Erythroblast (primary cell): ENCODE results near the gene CYP11A1.

Experiments
- DNase-seq, 2 experiments: peaks; one replicate each; lab custom pipeline; 2025; lab: John Stamatoyannopoulos, UW
- GATA1 ChIP-seq: IDR thresholded peaks from 2 replicates; pipeline ENCODE4 v1.6.1; 2011; ENCODE audit warnings: low read depth, mild to moderate bottlenecking, control low read depth, low read length, moderate library complexity
- POLR2A ChIP-seq: IDR thresholded peaks from 2 replicates; pipeline ENCODE4 v1.6.1; 2011; ENCODE audit warnings: mild to moderate bottlenecking, low read length

The CYP11A1 gene

DNA sequence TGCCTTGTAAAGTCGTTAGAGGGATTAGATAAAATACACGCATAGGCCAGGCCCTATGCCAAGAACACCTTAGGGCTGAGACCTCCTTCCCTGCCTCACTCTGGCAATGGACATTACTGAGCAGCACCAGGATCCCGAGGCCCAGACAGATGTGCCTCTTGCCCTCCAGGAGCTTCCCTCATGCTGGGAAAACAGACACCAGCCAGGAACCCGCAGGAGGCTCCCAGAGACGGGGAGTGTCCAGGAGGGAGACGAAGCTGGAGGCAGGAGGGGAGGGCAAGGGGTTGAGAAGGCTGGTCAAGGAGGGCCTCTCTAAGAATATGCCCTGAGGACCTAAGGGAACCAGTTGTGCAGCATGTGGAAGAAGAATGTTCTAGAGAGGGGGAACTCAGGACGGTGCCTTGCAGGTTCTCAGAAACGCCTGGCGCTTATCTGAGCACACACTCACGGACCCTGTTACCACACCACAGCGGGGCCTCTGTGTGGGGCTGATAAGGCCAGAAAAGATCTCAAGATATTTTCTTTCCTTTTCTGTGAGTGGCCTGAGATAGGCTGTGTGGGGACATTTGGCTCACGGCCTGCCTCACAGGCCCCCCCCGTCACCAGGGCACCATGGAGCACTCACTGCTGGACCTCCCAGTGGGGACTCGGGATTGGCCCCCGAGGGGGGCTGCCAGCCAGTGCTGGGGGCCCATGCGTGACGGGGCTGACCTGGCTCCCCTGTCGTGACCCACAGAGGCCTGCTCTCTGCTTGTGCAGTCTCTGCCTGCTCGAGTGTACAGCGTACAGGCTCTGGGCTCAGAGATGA lies 22.0 kb upstream of the CYP11A1 start:
- DNase-seq: peak; percentile 96 to 99
- TF ChIP-seq GATA1: peak; percentile 99
- TF ChIP-seq POLR2A: peak; percentile 72

DNA sequence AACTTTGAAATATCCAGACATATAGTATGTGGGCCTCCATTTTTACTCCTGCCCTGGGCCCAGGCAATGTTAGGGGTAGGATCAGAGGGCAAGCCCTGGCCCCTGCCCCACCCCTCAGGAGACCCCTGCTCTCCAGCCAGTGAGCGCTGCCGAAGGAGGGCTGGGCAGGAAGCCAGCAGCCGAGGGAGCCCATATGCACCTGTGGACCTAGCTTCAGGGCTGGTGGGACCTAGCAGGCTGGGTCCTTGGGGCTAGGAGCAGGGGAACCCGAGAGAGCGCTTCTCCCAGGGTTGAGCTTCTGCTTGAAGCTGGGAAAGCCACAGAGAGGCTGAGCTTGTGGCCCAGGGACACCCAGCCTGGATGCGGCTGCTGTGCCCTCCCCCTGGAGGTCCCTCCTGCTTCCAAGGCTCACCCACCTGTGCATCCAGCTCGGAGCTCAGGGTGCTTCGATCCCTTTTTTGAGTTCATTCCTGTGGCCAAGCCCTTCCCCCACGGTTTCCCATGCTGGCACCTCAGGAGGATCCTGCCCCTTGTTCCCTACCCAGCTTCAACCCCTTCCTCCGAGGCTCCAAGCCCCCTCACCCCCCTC lies 21.0 kb upstream of the CYP11A1 start:
- TF ChIP-seq POLR2A (no peak), GATA1 (no peak)
- DNase-seq: no peak

DNA sequence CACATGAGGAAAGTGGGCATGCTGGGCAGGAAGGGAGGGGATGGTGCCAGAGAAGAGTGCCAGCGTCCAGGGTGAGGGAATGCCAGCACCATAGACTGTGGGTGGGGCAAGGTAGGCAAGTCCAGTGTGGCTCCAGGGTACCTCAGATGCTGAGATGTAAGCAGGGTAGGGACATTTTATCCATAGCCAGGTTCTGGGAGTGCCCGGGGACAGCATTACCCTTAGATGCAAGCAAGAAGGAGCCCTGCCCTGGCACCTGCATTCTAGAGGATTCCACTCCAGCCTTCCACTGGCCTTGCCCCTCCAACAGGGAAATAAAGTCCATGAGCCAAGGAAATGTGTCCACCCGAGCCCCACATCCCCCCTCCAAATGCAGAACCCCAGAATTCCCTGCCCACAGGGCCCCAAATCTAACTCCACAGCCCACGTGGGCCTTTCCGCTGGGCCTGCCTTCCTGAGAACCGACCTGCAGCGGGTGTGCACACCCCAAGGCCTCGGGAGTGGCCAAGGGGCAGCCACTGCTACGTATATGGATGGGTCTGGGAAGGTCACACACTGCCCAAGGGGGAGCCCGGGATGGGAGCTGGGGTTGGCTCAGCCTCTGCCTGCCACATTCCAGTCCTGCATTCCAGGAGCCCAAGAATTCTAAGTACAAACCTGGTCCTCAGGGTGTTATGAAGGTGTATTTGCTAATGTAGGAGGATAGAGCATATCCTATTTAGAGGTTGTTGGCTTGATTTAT lies 20.3 kb upstream of the CYP11A1 start:
- DNase-seq: no peak
- no peak for TF ChIP-seq POLR2A
- TF ChIP-seq GATA1: no peak

DNA sequence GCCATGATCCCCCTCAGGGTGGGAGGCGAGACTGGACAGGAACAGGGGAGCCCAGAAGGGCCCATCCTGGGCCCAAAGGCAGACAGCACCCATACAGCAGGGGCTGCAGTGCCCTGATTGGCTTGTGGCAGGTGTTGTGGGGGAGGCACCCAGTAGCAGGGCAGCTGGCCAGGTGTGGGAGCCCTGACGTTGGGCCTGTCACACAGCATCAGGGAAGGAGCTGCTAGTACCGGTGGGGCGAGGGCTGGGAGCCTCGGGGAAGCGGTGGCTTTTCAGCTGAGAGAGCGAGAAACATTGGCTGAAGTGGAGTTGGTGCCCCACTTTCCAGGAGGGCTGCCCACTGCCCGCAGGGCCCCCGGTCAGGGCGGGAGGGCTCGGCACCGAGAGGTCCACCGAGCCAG lies 19.7 kb upstream of the CYP11A1 start:
- TF ChIP-seq GATA1 (no peak), POLR2A (no peak)
- no peak for DNase-seq

DNA sequence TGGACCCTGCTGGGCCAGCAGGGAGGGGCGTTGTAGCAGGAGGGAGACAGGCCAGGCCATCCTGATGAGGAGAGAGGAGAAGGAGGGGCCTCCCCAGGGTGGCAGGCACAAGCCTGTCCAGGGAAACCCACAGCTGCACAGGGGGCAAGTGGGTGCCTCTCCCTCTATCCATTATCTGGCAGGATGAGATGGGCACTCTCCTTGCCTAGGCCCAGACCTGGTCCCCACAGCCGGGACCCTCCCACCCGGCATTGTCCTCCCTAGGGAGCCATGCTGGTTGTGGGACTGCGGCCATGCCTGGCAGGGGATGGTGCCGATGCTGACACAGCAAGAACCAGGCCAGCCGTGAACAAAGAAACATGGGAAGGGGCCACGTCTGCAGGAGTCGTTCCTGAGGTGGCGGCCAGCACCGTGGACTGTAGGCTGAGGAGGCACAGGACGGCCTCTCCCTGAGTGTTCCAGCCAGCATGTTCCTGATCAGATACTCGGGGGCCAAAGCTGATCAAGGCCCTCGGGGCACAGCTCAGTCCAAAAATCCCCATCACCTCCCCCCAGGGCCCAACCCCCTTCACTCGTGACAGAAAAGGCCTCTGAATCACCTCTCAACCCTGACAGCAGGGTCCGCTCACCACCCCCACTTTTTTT lies 19.2 kb upstream of the CYP11A1 start:
- DNase-seq: no peak
- TF ChIP-seq GATA1 (no peak), POLR2A (no peak)

DNA sequence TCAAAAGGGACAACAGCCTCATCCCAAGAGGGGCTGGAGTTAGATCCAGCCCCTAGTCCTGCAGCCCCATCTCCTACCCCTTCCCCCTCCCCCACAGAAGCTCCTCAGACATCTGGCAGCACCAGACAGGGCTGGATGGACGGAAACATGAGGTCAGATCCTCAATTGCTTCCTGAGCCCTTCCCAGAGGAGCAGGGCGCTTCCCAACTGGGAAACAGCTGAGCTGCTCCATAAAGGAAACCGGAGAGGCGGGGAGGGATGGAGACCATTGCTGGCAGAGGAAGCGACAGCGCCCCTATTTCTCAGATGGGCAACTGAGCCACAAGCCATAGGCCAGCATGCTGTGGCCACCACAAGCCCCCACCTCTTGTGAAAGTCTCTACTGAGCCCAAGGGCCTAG lies 18.3 kb upstream of the CYP11A1 start:
- no peak for DNase-seq
- TF ChIP-seq GATA1: no peak
- TF ChIP-seq POLR2A: no peak

DNA sequence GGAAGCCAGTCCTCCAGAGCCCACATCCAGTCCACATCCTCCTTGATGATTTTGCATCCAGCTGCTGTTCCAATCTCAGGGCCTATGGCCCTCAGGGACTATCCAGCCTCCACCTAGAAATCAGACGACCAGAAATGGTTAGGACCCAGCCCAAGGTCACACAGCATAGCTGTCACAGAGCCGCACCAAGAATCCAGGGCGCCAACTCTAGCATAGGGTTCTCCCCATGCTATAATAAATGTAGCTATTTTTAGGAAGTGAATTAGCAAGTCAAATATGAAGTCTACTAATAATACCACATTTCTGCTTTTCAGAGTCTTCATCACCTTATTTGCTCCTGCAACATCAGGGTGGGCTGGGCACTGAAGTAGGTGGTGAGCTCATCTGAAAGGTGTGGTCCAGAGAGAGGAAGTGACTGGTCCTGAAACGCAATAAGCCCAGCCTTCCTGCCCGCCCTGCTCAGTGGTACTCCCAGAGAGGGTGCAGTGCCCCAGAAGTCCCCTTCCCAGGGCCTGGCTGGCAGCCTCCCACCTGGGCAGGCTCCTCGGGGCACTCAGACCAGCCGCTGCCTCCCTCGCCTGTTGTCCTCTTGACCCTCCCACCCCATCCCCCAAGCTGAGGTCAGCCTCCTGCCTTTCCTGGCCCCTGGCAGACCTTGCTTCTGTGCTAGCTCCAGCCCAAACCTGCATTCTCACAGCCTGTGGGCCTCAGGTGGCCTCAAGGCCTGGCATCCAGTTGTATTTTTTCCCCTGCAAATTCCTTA lies 17.6 kb upstream of the CYP11A1 start:
- peak; percentile 68 to 86 for DNase-seq
- TF ChIP-seq GATA1 (no peak), POLR2A (peak; percentile 79)

DNA sequence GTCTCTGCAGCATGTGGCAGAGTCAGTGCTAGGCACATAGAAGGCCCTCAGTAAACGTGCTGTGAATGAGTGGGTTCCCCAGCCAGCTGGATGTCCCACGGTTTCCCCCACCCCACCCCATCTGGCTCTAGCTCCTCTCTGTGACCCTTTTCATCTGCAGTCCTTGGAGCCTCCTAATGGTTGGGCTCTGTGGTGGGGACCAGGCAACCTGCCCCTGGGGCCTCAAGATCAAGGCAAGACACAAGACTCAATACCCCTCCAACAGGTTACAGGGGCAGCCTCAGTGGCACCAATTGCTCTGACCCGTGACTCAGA lies 17.1 kb upstream of the CYP11A1 start:
- DNase-seq: no peak
- TF ChIP-seq POLR2A (no peak), GATA1 (no peak)

DNA sequence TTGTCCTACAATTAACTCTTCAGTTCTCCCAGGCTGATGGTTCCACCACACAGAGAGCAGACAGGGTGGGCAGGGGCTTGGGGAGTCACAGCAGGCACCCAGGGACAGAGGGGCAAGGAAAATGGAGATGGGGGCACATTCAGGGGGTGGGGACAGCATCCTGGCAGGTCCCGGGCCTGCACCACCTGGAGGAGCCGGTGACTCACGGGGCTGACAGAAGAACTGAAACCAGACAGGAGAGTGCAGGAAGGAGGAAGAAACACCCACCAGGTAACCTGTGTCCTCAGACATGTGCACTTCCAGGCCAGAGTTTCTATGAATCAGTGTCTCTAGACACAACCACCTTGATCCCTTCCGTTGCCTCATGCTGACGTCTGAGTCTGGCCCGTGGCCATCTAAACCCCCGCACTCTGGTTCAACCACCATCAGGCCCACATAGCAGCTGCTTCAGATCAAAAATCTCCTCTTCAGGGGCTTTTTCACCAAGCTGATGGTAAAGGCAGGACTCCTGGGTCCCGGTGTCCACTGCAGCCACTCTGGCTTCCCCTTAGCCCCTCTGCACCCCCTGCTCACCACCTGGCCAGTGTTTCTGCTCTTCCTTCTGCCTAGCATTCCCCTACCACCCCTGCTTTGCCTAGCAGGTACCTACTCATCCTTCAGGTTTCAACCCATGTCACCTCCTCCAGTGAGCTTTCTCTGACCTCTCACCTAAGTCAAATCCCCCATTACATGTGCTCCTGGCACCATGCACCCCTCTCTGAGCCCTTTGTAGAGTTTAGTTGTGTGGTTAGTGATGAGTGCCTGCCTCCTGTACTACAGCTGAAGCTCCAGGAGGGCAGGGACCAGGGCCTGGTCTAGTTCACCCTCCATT lies 16.5 kb upstream of the CYP11A1 start:
- TF ChIP-seq GATA1: no peak
- DNase-seq: peak in 1 of 2 experiments; percentile 38

DNA sequence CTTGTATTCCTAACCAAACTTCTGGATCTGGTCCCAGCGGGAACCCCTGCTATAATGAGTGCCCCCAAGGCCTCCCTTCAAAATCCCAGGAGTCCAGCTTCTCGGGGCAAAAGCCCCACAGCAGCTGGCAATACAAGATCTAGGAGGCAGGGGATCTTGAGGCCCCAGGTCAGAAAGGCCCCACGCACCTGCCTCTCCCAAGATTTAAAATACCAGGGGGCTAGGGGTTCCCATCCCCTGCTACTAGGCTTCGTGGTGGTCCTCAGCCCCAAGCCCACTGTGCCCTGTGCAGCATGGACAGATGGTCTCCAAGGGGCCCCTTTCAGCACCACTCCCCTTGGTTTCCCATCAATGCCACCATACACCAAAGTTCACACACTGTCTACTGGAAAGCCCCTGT lies 15.8 kb upstream of the CYP11A1 start:
- DNase-seq: no peak
- TF ChIP-seq POLR2A (no peak), GATA1 (no peak)

DNA sequence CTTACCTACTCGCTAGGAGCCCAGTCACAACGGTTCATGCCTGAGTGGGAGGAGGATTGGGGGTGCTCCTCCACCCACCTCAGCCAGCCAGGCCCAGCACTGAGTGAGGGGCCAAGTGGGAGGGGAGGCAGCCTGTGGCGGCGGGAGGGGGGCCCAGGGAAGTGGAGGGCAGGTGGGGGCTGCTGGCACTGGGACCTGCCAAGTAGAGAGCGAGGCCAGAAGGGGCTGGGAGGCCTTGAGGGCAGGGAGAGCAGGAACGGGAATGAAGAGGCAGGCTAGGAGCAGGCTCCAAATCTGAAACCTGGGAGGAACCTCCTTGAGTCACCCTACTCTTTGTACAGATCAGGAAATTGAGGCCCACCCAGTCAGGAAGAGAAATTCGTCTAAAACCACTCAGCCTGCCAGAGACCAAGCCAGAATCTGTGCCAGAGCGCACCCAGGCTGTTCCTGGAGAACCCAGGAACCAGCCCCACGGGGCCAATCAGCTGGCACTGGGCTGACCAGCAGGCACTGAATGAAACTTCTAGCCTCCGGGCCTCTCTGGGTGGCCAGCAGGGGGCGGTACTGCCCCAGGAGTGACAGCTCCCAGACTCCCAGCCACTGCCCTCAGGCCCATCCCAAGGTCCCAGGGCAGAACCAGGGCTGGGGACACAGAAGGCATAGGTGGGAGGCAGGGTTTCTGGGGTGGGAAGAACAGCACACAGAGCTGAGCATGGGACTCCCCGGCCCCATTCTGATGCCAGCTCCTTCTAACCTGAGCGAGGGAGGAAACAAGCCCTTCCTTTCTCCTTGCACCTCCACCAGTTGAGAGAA lies 14.8 kb upstream of the CYP11A1 start:
- TF ChIP-seq POLR2A: peak; percentile 14
- no peak for TF ChIP-seq GATA1
- DNase-seq: peak; percentile 76 to 90

DNA sequence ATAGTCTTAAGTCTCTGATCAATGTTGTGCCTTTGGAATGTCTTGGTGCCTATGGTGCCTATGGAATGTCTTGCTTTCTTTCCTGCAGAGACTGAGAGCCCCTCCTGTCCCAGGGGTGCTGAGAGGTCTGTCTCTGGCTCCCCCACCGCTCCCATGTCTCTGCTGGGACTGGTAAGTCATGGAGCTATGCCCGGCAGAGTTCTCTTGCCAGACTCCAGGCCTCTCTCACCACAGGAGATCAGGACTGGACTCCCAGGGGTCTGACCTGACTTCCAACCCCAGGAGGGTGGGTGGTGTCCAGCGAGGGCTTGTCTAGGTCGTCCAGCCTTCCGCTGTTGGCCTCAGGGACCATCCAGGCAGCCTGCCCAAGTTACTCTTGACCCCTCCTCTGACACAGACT lies 14.0 kb upstream of the CYP11A1 start:
- TF ChIP-seq GATA1 (no peak), POLR2A (no peak)

DNA sequence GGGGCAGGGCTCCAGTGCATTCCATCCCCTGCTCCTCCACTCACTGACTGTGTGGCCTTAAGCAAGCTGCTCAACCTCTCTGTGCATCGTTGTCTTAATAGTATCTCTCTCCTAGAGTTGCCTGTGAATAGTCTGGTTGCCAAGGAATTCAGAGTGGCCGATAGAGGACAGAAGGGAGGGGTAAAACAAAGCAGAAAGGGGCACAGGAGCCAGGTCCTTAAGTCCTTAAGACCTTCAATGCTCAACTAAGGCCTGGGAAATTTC lies 13.7 kb upstream of the CYP11A1 start:
- TF ChIP-seq POLR2A (no peak), GATA1 (no peak)
- DNase-seq: no peak

More for the DNA sequence above, 14.0 kb upstream of the CYP11A1 start:
- DNase-seq: no peak
